GM12872 (cell line): ENCODE data around the gene CNTD1.

Experiments
- CTCF ChIP-seq: IDR thresholded peaks from 3 replicates; pipeline ENCODE4 v1.5.1; 2011; ENCODE audit warnings: low read depth, mild to moderate bottlenecking, low read length, moderate library complexity; ENCODE audit not compliant: insufficient read depth

CNTD1 gene

GRCh38 chr17:42798383-42799380, at the start of gene CNTD1, which contains the start of gene COA3:
TSS of gene CNTD1 (plus strand) at chr17:42798861. CDS start at chr17:42799068, 207 bp downstream.
TSS of gene COA3 (minus strand) at chr17:42798704. CDS start at chr17:42798681, 23 bp downstream.
- TF ChIP-seq CTCF: no peak

GRCh38 chr17:42748908-42749798, 49.5 kb upstream of the CNTD1 start:
- TF ChIP-seq CTCF: no peak

GRCh38 chr17:42750739-42751344, 47.8 kb upstream of the CNTD1 start:
- TF ChIP-seq CTCF: no peak

- TF ChIP-seq CTCF: no peak
These were observed 47.0 kb upstream of the CNTD1 start for GRCh38 chr17:42751628-42752027.

- no peak for TF ChIP-seq CTCF
These were observed 43.9 kb upstream of the CNTD1 start for GRCh38 chr17:42754782-42755181.

- TF ChIP-seq CTCF: no peak
These were observed 38.5 kb upstream of the CNTD1 start for GRCh38 chr17:42759982-42760651.
